GM19455 (cell line): ENCODE measurements around the gene KHDC3L.
A peak's percentile ranks its signal among the peaks of the same experiment; 100 is the strongest.
"Not testable (repeated sequence)": the region's sequence is repeated elsewhere in the genome, so short reads cannot be mapped to it uniquely, and the experiment has no call there.

ENCODE experiments used
- ATAC-seq: cut with Tn5 transposase; IDR thresholded peaks from one replicate; pipeline ENCODE4 v1.9.1; 2021; ENCODE audit not compliant: unreplicated experiment

The KHDC3L gene

DNA sequence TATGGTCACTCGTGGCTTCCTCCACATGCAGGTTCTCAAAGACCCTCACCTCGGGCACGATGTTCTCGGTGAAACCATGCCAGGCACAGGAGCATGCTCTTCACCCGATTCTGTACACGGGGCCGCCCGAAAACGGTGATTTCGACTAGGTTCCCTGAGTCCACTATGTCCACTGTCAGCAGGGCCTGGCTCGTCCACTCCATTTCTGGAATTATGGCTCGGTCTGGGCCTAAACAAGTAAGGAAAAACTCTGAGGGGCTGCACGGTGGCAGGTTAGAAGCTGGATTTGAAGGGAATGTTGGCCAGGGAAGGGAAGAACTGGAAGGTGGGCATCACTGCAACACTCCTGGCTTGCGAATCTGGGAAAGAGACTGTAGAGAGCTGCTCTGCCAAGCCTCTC lies 6.7 kb downstream of the KHDC3L start:
- ATAC-seq = no peak

DNA sequence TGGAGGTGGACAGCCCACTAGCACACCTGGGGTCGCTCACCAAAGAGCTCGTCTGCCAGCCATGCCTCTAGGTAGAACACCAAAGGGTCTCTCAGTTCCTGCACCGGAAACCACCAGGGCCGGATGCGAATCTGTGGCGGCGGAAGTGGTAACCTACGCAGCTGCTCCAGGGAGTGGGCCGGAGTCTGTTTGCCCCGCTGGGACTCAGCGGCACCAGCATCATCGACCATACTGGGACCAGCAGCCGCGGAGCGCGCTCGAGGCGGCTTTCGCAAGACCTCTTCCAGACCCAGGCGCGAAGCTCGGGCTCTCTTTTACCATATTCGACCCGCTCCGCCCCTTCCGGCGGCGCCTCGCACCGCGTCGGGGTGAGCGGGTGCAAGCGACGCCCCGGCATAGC lies 7.1 kb downstream of the KHDC3L start, which contains the start of gene OOEP:
TSS of gene OOEP (minus strand) at position 335 of the 400 bp plus-strand sequence. CDS start at position 230, 105 bp downstream.
- ATAC-seq = no peak

DNA sequence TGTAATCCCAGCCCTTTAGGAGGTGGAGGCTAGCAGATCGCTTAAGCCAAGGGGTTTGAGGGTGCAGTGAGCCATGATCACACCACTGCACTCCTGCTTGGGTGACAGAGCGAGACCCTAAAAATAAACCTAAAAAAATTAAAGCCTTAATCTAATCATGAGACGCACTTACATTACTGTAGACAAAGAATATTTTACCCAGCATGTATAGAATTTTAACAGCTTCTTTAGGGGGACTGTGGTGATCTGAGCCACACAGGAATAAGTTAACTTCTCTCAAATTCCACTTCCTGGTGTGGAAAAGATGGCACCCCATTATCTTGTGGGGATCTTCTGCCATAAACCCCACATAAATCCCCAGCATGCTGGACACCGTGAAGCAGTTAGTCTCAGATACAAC lies 9.5 kb downstream of the KHDC3L start:
- ATAC-seq = no peak

DNA sequence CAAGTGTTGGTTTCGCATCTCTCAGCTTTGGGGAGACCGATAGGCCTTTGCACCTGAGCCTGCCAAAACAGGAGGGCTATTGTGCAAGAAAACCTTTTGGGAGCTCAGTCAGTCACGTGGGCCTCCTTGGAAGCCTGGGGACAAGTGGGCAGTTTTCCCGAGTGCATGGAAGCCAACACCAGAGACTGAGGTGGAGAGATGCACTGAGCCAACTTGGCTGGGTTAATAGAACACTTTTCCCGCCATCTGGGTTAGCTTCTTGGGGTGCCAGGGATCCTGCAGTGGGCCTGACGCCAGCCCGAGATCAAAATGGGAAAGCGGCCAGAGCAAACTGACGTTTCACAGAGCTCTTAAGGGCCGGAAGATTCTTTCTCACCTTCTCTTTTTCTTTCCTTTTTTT lies 10.1 kb downstream of the KHDC3L start:
- ATAC-seq = no peak

DNA sequence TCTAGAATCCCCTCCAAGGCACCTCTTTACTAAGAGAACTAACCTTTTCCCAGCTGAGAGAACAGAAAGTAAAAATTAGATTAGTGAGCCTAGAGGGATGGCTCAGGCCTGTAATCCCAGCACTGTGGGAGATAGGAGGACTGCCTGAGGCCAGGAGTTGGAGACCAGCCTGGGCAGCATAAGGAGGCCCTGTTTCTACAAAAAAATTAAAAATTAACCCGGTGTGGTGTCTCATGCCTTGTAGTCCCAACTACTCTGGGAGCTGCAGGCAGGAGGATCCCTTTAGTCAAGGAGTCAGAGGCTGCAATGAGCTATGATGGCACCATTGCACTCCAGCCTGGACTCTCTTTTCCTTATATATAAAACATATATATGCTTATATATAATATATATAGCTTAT lies 12.8 kb downstream of the KHDC3L start:
- no peak for ATAC-seq

DNA sequence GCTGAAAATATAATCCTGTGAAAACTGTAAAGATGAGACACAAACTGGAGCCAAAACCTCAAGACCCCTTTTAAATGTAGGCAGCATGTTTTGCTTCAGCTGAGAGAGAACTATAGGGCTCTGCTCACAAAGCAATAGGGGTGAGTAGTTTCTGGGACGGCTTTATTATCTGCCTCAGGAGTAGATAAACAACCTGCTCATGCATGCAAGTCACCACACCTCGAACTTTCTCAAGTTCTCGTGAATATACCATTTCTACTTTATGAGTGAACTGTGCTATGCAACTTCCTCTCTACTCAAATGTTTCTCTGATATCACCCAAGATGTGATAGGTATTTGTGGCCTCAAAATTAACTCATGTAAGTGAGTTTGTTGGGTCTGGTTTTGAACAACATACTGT lies 14.8 kb downstream of the KHDC3L start:
- no peak for ATAC-seq

DNA sequence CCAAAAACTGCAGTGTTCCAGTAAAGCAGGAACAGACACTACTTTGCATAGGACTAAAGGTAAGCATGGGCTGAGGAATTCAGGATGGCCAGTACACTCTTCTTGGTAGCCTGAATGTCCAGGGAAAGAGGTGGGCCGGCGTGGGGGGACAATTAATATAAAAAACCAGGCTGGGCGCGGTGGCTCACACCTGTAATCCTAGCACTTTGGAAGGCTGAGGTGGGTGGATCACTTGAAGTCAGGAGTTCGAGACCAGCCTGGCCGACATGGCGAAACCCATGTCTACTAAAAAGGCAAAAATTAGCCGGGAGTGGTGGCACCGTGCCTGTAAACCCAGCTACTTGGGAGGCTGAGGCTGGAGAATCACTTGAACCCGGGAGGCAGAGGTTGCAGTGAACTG lies 19.1 kb downstream of the KHDC3L start:
- not testable (repeated sequence) for ATAC-seq

DNA sequence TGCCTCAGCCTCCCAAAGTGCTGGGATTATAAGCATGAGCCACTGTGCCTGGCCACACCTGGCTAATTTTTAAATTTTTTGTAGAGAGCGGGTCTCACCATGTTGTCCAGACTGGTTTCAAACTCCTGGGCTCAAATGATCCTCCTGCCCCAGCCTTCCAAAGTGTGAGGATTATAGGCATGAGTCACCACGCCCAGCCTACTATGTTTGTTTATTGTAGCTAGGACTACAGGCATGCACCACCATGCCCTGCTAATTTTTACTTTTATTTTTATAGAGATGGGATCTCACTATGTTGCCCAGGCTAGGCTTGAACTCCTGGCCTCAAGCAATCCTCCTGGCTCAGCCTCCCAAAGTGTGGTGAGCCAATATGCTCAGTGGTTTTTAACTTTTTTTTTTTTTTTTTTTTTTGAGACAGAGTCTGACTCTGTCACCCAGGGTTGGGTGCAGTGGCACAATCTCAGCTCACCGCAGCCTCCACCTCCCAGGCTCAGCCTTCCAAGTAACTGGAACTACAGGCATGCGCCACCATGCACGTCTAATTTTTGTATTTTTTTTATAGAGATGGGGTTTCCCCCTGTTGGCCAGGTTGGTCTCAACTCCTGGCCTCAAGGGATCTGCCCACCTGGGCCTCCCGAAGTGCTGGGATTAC lies 20.1 kb downstream of the KHDC3L start:
- no peak for ATAC-seq

DNA sequence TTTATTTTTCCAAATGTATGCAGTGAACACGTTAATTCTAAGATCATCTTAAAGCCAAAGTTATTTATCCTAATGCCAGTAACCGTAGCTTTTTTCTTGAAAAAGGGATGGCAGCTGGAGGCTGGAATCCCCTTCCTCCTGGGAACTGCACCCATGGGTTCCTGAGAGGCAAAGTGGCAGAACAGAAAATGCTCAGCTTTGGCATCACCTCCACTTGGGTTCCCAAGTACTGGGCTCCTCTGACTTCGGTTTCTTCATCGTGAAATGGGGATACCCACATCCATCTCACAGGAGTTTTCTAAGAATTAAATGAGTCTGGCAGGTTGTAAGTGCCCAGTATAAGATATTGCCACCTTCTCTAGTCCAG lies 26.0 kb downstream of the KHDC3L start:
- ATAC-seq = peak; percentile 29

DNA sequence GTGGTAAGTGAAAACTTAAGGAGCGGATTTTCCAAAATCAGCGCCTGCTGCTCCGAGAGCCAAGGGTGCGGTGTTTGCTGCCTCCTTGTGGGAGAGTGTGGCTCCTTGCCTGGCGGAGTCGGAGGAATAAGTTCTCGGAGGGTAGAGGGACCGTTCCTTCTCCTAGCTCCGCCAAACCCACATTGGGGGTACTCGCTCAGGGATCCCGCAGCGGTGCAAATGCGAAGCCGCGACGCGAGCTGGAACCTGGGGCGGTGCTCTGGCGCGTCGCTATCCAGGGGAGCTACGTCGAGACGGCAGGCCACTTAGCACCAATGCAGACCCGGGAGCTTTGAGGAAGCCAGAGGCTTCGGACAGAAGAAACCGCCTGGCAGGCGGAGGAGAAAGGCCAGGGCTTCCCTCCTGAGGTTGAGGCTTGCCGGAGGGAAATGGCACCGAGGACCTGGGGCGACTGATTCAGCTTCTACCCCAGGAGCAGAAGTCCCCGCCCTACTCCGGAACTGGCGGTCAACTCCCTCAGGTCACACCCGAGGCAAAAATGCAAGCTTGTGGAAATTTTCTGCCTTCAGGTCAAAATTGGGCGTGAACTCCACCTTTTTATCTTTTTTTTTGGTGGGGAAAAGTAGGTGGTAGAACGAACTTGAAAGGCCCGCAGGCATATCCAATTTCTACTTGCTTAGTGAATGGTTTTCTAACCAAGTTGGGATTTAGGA lies 26.5 kb downstream of the KHDC3L start:
- ATAC-seq = peak; percentile 72

DNA sequence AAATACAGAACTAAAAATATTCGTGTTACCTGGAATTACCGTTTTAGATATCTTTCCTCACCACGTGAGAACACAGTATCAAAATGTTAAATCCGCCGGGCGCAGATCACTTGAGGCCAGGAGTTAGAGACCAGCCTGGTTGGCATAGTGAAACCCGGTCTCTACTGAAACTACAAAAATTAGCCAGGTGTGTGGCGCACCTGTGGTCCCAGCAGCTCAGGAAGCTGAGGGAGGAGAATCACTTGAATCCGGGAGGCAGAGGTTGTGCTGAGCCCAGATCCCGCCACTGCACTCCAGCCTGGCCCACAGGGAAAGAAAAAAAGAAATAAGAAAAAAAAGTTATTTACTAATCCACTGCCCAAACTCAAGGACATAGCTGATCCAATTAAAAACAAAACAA lies 27.4 kb downstream of the KHDC3L start:
- no peak for ATAC-seq

DNA sequence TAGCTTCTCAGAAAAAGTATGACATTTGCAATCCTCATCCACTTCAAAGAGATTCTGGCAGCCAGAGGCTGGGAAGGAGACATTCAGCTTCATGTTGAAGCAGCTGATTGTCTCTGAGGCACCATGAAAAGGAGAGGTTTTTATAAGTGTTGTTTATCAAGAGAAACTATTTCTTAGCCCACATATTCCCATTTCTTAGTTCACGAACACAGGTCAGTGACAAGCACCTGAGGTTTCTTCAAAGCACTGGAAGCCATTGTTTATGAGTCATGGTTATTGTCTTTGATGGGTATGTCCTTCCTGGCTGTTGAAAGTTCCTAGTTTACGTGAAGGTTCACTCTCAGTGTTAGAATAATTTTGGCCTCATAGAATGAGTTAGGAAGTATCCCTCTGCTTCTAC lies 29.2 kb downstream of the KHDC3L start:
- ATAC-seq = no peak

DNA sequence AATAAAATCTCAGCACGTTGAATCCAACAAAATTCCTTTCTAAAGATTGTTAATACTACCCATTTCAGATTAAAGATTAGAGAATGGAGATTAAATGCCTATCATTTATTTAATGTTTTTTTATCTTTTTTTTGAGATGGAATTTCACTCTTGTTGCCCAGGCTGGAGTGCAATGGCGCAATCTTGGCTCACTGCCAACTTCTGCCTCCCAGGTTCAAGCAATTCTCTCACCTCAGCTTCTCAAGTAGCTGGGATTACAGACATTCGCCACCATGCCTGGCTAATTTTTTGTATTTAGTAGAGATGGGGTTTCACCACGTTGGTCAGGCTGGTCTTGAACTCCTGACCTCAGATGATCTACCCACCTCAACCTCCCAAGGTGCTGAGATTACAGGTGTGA lies 29.7 kb downstream of the KHDC3L start:
- ATAC-seq = not testable (repeated sequence)

DNA sequence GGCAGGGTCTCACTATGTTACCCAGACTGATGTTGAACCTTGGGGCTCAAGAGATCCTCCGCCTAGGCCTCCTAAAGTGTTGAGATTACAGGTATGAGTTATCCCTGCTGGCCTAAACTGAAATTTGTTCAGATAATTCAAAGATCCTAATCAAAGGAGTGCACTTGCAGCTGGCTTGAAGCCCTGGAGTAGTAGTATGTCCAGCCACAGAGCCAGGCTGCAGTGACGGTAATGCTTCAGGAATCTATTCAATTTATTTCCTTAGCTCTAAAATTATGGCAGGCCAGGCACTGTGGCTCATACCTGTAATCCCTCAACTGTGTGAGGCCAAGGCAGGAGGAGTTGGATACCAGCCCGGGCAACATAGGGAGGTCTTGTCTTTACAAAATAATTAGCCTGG lies 30.8 kb downstream of the KHDC3L start:
- no peak for ATAC-seq

DNA sequence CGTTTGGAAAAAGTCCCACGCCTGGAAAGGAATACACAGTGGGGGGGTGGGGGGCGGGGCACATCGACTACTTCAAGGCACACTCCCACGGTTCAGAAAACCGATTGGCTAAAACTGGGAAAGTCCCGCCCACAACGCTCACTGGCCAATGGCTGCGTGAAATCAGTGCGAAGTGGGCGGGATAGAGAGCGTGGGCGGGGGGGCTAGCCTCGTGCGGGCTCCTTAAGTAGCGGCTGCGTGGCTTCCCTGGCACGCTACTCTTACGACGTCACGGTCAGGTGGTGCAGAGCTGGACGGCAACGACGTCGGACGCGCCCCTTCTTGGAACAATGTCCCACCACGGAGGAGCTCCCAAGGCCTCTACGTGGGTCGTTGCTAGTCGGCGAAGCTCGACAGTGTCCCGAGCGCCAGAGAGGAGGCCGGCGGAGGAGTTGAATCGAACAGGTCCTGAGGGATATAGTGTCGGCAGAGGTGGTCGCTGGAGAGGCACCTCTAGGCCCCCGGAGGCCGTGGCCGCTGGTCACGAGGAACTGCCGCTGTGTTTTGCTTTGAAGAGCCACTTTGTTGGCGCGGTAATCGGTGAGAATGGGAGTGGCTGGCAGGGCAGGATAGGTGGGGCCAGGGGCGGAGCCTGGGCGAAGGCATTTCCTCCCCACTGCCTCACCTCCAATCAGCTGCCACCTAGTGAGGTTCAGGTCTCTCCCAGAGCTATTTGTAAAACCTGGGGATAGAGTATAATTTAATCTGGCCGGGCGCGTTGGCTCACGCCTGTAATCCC lies 32.3 kb downstream of the KHDC3L start, which contains the start of gene DDX43:
TSS of gene DDX43 (plus strand) at position 252 of the 778 bp plus-strand sequence. CDS start at position 330, 78 bp downstream.
- peak; percentile 73 for ATAC-seq

DNA sequence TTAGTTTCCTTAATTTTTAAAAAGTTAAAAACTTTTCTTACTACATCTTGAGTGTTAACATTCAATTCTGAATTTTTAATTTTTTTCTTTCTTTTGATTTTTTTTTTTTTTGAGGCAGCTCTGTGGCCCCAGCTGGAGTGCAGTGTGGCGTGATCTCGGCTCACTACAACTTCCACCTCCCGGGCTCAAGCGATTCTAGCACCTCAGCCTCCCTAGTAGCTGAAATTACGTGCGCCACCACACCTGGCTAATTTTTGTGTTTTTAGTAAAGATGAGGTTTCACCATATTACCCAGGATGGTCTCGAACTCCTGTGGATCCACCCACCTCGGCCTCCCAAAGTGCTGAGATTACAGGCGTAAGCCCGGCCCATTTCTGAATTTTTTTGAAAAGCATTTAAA lies 33.4 kb downstream of the KHDC3L start:
- ATAC-seq = no peak

DNA sequence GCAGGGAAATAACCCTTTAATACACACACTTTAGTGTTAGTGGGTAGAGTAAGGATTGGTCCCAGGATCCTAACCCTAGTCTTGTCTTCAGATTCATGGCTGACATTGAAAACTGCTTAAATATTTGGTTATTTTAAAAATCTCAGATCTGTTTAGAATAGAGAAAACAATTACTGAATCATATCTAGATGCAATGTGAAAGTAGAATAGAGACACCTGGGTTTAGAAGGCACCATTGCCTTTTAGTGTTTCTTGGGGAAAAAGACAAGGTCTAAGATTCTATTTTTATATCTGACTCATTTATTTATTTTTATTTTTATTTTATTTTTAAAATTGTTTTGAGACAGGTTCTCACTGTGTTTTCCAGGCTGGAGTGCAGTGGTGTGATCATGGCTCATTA lies 38.2 kb downstream of the KHDC3L start:
- no peak for ATAC-seq

DNA sequence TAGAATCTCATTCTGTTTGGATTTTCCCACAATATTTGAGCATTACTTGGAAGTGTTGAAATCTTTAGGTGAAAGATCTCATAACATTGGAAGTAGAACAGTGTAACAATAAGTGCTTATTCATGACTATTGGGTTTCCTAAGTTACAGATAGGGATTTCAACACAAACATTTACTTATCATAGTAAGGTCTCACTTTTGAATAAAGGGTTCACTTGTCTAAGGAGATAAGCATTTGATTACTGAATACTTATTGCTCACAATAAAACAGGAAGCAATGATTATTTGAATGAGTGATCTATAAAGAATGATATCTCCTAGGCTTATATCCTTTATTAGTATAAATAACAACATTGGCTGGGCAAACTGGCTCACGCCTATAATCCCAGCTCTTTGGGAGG lies 46.9 kb downstream of the KHDC3L start:
- ATAC-seq = no peak

DNA sequence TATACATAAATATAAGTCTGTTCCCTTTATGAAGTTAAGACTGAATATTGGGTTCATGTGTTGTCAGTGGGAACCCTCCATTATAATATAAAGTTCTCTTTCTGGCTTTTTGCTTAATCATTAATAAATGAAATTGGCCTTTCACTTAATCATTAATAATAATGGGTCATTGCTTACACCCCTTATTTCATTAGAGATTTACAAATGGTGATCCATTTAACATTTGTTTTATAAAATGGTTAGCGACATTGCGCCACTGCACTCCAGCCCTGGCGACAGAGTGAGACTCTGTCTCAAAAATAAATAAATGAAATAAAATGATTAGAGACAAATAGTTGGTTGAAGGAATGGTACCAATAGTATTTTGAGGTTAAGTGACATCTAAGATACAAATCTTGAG lies 50.6 kb downstream of the KHDC3L start:
- ATAC-seq = no peak
